Fibroblast of villous mesenchyme (primary cell): ENCODE results near the gene SERPINB2. TPM values are rescaled to one million over a fixed set of nuclear protein-coding genes. Genes with fewer than 3 reads are reported as not detected.

Source experiments
- DNase-seq: peaks from one replicate; pipeline ENCODE4 v3.0.0-alpha.2; 2010; ENCODE audit warnings: low read depth
- H3K4me3 ChIP-seq: 2 replicates; pipeline ENCODE4 v1.5.1; 2011; ENCODE audit warnings: low read depth, mild to moderate bottlenecking, low read length
- total RNA-seq: library from RNA; depleted of rRNA; stranded (reverse); fragments of >200 nt; gene quantifications from 2 replicates; pipeline ENCODE4 v1.2.3, GENCODE V29; 2012
- TF ChIP-seq, protein P1 (sequence below): IDR thresholded peaks from 2 replicates; pipeline ENCODE4 v1.5.1; 2012; ENCODE audit warnings: low read depth, mild to moderate bottlenecking, low read length; ENCODE audit not compliant: insufficient read depth

Gene SERPINB2
- total RNA-seq, 1 donor, result 22.9 TPM

DNA sequence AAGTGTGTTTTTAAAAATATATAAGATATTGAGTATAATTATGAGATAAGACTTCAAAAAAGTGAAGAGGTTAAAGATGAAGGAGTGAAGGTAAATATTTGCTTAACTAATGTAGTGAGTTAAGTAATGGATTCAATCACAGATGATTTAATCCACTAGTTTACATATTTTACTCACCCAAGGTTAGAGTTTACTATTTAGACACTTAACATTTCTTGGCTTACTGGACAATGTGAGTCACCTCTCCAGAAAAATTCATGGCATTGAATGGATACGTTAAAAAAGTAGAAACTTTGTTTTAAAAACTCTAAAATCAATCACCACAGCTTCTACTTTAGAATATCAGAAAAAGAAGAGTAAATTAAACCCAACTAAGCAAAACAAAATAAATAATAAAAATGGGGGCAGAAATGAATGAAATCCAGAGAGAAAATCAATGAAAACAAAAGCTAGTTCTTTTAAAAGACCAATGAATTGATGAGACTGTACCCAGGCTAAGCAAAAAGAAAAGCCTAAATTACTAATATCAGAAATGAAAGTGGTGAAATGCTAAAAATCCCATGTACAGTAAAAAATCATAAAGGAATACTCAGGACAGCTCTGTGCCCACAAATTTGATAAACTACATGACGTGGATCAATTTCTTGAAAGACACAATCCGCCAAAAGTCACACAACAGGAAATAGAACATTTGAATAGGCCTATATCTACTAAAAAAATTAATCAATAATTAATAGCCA is 59.7 kb downstream of the SERPINB2 start:
- H3K4me3 ChIP-seq, result no peak overlapping the region
- TF ChIP-seq, protein P1, sequence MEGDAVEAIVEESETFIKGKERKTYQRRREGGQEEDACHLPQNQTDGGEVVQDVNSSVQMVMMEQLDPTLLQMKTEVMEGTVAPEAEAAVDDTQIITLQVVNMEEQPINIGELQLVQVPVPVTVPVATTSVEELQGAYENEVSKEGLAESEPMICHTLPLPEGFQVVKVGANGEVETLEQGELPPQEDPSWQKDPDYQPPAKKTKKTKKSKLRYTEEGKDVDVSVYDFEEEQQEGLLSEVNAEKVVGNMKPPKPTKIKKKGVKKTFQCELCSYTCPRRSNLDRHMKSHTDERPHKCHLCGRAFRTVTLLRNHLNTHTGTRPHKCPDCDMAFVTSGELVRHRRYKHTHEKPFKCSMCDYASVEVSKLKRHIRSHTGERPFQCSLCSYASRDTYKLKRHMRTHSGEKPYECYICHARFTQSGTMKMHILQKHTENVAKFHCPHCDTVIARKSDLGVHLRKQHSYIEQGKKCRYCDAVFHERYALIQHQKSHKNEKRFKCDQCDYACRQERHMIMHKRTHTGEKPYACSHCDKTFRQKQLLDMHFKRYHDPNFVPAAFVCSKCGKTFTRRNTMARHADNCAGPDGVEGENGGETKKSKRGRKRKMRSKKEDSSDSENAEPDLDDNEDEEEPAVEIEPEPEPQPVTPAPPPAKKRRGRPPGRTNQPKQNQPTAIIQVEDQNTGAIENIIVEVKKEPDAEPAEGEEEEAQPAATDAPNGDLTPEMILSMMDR, result no peak
- DNase-seq, result peak; percentile 25

DNA sequence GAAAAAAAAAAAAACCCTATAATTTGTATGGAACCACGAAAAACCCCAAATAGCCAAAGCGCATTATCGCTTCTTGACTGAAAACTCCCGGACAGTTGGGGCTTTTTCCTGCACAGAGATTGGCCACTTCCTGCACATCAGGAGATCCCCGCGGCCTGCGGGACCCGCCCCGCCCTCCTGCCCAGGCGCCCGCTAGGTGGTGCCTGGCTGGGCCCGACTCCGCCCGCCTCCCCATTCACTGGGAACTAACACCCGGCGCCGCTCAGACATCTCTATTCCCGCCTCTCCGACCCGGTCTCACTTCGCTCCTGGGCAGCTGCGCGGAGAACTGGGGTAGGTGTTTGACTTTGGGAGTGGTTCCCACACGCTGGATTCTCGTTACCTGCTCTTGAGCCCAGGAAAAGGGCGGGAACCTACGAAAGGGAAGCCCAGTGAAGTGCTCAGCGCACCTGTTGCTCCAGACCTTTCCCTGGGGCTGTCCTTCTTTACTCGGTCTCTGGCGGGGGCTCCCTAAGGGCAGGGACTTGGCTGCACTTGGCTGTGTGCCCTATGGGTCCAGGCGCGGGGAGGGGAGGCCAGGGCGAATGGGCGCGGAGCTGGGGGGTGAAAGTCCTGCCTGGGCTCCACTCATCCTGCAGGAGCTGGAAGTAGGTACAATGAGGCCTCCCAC is 61.7 kb downstream of the SERPINB2 start, which contains the start of gene HMSD:
TSS of gene HMSD (plus strand) at position 234 of the 670 bp plus-strand sequence. CDS start 4,155 bp downstream, outside the sequence.
- peak; percentile 38 for DNase-seq
- H3K4me3 ChIP-seq, result peak within 1 kb of the TSS; percentile 54
- TF ChIP-seq, protein P1, result peak; percentile 51

DNA sequence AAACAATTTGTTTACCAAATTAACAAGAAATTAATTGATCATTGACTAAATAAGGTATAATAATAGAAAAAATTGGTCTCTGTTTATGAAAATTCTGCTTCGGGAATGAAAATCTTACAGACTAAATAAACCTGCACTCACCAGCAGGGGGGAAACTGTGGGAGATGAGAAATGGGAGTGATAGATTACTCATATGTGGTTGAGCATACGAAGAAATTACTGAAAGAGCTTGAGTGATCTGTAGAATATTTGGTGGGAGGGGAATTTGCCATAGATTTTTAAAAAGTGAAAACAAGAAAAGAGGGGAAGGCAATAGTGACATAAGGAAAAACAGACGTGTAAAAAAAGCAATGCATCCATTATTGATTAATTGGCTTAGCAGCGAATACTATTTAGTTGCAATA is 63.8 kb downstream of the SERPINB2 start:
- DNase-seq, result no peak
- TF ChIP-seq, protein P1, result peak; percentile 36
- H3K4me3 ChIP-seq, result no peak overlapping the region

Other genes with a start within 250 kb of the SERPINB2 start
- not detected in 2 replicates for gene SERPINB4, start 243.4 kb upstream of the SERPINB2 start, total RNA-seq
- not detected in 2 replicates for gene SERPINB3, start 225.8 kb upstream of the SERPINB2 start, total RNA-seq
- not detected in 2 replicates for gene SERPINB11, start 184.7 kb upstream of the SERPINB2 start, total RNA-seq
- gene SERPINB7, start 112.3 kb upstream of the SERPINB2 start, total RNA-seq, result 6.1 and 13.0 TPM in 2 replicates
- not detected in 2 replicates for gene SERPINB10, start 20.3 kb downstream of the SERPINB2 start, total RNA-seq
- 1.3 TPM in 2 replicates for gene HMSD, start 61.6 kb downstream of the SERPINB2 start, total RNA-seq
- gene SERPINB8, start 82.4 kb downstream of the SERPINB2 start, total RNA-seq, result 23.5 and 32.0 TPM in 2 replicates